A204.1 (cell line): ENCODE data around the gene ARHGAP28.
"Not testable (repeated sequence)": the region's sequence is repeated elsewhere in the genome, so short reads cannot be mapped to it uniquely, and the experiment has no call there.

Source experiments
- FAIRE-seq: peaks from 2 replicates; lab custom pipeline; 2012; peaks lifted over from hg19 to GRCh38; lab: Jason Lieb, UNC

Gene ARHGAP28

DNA sequence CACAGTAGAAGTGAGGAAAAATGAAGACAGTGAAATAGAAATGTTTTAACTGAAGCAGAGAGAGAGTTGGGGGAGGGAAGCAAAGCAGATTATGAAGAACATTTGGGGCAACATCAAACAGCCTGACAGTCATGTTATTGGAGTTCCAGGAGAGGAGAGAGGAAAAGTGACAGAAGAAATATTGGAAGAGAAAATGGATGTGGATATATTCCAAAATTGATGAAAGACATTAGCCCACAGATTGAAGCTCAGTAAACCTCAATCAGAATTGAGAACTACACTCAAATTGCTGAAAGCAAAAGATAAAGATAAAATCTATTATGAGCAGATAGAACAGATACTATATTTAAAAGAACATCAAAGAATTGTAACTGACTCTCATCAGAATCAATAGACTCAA is 90.8 kb downstream of the ARHGAP28 start:
- no peak for FAIRE-seq

- FAIRE-seq: no peak
Observed at GRCh38 chr18:6821356-6821755, 91.8 kb downstream of the ARHGAP28 start.

- FAIRE-seq: not testable (repeated sequence)
Observed at GRCh38 chr18:6827161-6827560, 97.6 kb downstream of the ARHGAP28 start.

- not testable (repeated sequence) for FAIRE-seq
Observed at GRCh38 chr18:6827566-6827965, 98.0 kb downstream of the ARHGAP28 start.

- no peak for FAIRE-seq
Observed at GRCh38 chr18:6830916-6831315, 101.4 kb downstream of the ARHGAP28 start.

DNA sequence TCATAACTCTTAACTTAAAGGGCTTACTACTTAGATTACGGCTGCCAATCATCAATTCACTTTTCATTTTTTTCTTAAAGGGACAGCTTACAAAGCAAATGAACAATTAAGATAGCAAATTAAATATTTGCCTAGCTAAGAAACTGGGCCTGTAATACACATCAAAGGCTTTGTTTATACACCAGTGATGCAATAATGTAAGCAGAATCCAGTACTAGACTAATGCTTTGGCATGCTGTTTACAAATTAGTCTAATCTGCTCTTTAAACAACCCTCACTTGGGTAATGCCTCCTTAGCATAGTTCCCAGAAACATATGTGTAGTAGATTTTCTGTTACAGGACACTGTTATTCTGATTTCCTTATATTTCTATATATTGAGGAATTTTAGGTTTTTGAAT is 105.8 kb downstream of the ARHGAP28 start:
- FAIRE-seq: no peak

- FAIRE-seq: no peak
Observed at GRCh38 chr18:6836331-6836730, 106.8 kb downstream of the ARHGAP28 start.

- no peak for FAIRE-seq
Observed at GRCh38 chr18:6837904-6838303, 108.4 kb downstream of the ARHGAP28 start.

DNA sequence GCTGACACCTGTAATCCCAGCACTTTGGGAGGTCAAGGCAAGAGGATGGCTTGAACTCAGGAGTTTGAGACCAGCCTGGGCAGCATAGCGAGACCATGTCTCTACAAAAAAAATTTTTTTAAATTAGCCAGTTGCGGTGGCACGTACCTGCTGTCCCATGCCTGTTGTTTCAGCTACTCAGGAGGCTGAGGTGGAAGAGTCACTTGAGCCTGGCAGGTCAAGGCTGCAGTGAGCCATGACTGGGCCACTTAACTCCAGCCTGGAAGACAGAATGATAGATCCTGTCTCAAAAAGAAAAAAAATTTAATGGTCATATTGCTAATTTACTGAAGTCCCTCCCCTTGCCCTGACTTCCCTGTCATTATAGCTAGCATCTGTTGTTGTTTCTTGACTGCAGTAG is 112.6 kb downstream of the ARHGAP28 start:
- no peak for FAIRE-seq

- FAIRE-seq: no peak
Observed at GRCh38 chr18:6843308-6843707, 113.8 kb downstream of the ARHGAP28 start.

DNA sequence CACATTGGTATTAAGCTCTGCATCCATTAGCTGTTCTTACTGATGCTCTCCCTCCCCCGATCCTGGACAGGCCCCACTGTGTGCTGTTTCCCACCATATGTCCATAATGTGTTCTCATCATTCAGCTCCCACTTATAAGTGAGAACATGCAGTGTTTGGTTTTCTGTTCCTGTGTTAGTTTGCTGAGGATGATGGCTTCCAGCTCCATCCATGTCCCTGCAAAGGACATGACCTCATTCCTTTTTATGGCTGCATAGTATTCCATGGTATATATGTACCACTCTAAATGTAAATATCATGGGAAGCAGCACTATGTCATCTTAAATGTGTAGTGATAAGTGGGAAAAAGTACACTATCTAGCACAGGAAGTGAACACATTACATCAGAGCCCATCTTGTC is 116.0 kb downstream of the ARHGAP28 start:
- not testable (repeated sequence) for FAIRE-seq

DNA sequence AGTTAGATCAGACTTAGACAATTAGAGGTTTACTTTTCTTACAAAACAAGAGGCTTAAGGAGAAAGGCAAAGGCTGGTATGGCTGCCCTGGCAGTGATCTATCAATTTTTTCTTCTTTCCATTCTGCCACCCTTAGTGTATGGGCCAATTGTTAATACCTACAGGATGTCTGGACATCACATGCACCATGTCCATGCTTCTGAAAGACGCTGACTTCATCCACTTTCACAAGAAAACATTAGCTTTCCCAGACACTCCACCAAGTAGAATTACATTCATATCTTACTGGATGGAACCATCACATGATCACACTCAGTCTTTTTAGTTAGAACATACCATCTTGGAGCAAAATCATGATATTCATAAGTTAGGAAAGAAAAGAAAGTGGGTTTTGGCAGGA is 120.9 kb downstream of the ARHGAP28 start:
- FAIRE-seq: no peak

DNA sequence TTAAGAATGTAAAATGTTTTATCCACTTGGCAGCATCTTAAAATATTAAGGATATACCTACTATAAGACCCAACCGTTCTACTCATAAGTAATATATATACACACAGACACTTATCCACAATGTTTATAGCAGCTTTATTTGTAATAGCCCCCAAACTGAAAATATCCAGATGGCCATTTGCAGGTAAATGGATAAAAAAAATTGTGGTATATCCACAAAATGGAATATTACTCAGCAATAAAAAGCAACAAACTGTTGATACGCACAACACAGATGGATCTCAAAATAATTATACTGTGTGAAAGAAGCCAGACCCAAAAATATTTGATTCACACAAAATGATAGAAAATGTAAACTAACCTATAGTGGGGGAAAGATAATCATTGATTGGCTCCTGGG is 122.0 kb downstream of the ARHGAP28 start:
- no peak for FAIRE-seq

DNA sequence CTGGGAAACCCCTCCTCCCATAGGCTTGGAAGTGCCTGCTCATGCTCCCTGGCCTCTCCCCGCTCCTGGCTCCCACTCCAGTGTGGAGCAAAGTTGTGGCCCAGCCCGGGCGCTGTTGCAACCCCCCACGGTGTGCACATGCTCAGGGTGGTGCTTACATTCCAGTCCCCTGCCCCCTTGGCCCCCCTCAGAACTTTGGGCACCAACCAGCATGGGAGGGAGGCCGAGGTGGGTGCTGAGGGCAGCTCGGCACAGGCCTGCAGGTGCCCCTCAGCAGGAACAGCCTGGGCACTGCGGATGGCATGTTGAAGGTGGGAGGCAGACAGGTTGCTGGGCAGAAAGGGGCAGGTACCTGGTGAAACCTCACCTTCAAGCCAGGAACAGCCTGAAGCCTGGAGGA is 125.3 kb downstream of the ARHGAP28 start:
- FAIRE-seq: no peak

DNA sequence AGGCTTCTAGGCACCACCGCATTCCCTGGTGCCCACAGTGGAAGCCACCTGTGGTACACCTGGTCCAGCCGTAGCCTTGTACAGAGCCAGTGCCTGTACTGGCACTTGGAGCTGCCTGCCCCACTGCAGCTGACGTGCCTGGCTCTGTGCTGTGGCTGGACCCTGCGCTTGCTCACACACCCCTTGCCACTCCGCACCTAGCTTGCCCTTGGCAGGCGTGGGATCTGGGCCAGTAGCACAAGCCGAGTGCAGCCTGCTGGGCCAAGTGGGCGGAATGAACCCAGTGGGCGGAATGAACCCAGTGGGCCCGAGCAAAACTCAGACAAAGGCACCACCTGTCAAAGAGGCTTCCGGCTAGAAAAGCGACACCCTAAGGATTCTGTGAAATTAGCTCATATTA is 126.3 kb downstream of the ARHGAP28 start:
- no peak for FAIRE-seq

GRCh38 chr18:6857300-6857699 is 127.8 kb downstream of the ARHGAP28 start:
- FAIRE-seq: no peak

DNA sequence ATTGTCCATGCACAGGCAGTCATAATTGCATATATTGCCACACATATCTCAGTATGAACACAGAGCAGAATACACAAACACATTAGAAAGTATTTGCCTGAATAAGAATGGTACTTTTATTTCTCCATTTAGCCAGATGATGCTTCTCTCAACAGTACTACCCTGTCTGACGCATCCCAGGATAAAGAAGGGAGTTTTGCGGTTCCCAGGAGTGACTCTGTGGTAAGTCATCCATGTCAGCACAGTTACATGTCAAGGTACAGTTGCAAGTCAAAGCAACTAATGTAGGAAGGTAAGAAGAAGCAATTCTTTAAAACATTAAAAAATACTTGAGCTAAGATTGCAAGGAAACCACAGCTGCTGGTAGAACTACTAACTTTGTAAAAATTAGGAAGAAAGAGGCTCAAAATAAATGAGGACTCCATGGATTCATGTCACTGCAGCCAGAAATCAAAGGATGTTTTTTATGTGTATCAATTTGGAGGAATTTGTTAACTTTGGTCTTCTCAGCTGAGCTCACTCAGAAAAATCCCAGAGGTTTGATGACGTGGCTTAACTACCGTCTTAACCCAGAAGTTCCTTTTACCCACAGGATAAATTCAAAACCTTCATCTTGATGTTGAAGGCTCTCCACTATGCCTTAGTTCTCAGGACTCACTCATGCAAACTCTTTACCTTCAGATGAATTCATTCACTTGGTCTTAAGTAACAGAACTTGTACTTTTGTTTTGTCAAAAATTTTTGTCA is 130.3 kb downstream of the ARHGAP28 start:
- FAIRE-seq: no peak

- FAIRE-seq: no peak
Observed at GRCh38 chr18:6860804-6861448, 131.4 kb downstream of the ARHGAP28 start.

GRCh38 chr18:6865251-6865650 is 135.7 kb downstream of the ARHGAP28 start:
- FAIRE-seq: no peak

DNA sequence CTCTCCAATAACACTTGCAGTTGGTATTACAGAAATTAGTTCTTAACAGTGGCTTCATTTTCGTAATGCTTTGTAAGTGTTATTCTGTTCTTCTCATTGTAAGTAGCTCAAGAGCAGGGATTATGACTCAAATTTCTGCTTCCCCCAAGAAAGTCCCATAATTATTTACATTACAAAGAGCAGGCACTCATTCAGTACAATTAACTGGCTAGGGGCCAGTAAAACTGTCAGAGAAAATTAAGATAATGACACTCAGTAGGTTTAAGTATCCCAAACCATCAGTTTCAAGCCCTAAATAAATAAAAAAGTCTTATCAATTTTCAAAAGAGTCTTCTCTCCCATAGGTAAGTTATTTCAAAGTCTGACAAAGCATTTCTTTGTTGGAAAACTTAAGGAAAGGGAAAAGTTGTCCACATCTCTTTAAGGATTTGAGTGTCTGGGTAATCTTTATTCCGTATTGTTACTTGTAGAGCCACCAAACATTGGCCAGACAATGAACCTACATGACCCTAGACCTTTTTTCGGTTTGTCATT is 137.1 kb downstream of the ARHGAP28 start:
- FAIRE-seq: no peak

- no peak for FAIRE-seq
Observed at GRCh38 chr18:6868033-6868432, 138.5 kb downstream of the ARHGAP28 start.

- FAIRE-seq: no peak
Observed at GRCh38 chr18:6871566-6871965, 142.1 kb downstream of the ARHGAP28 start.

GRCh38 chr18:6873040-6873751 is 143.7 kb downstream of the ARHGAP28 start:
- FAIRE-seq: no peak
